K562 (cell line): ENCODE results near the gene ARHGAP30. TPM values are rescaled to one million over a fixed set of nuclear protein-coding genes. Genes with fewer than 3 reads are reported as not detected.

Experiments used
- ATAC-seq: fragments of 200-7000 bp; cut with Tn5 transposase; 3 replicates; pipeline ENCODE4 v1.9.1; 2020; ENCODE audit warnings: moderate library complexity
- BruUV-seq: library from RNA; stranded (reverse); fragments of 400-500 nt; replicated peaks from 2 replicates; lab custom pipeline; 2021; lab: Mats Ljungman, UMichigan
- CTCF ChIA-PET: fragments of 300-600 bp; formaldehyde crosslinking; extraction: SDS; loops from one replicate; lab custom pipeline; 2021; ENCODE audit warnings: low intra/inter-chr PET ratio; lab: Yijun Ruan, JAX
- POLR2A ChIA-PET: fragments of 300-600, 350-650 bp; sonication (Branson Sonifier 250); formaldehyde crosslinking; extraction: SDS; loops from one replicate; lab custom pipeline; 2021; ENCODE audit warnings: antibody characterized with exemption, inconsistent platforms; lab: Yijun Ruan, JAX
- DNase-seq, 4 experiments: peaks; one replicate each; pipeline versions ENCODE4 v3.0.0 to v3.0.0-alpha.2; 2011 to 2018; ENCODE audit warnings: low spot score in 3 of 4, mixed read lengths in 3 of 4; ENCODE audit errors: extremely low read depth in 1 of 4
- FAIRE-seq: peaks from 2 replicates; lab custom pipeline; 2011; peaks lifted over from hg19 to GRCh38; lab: Jason Lieb, UNC
- H2AFZ ChIP-seq: 2 replicates; pipeline ENCODE4 v1.6.0; 2011; ENCODE audit warnings: low read depth, low read length, control low read depth, inconsistent platforms
- H3K27ac ChIP-seq: fragments of 200-600 bp; 3 replicates; pipeline ENCODE4 v1.8.0; 2011; ENCODE audit warnings: low read depth, mild to moderate bottlenecking, control low read depth, inconsistent platforms, low read length, moderate library complexity, mixed read lengths; ENCODE audit errors: extremely low read depth
- H3K27me3 ChIP-seq, 2 experiments: fragments of 300-600 bp in 1 of 2; 2 replicates in 1 of 2; 3 replicates in 1 of 2; pipeline versions ENCODE4 v1.6.0 to v1.8.0; 2011; ENCODE audit warnings: inconsistent platforms in 2 of 2, low read length in 2 of 2, mild to moderate bottlenecking in 1 of 2, mixed read lengths in 1 of 2, moderate library complexity in 1 of 2; ENCODE audit not compliant: control insufficient read depth in 2 of 2, insufficient read depth in 2 of 2
- H3K36me3 ChIP-seq: fragments of 300-600 bp; 3 replicates; pipeline ENCODE4 v1.8.0; 2011; ENCODE audit warnings: mild to moderate bottlenecking, low read length, inconsistent platforms; ENCODE audit not compliant: control insufficient read depth, insufficient read depth
- H3K4me1 ChIP-seq, 2 experiments: fragments of 200-600 bp in 1 of 2; replicated peaks in 1 of 2; 2 replicates in 1 of 2; 3 replicates in 1 of 2; pipeline versions ENCODE4 v1.5.1 to v1.8.0; 2011; ENCODE audit warnings: inconsistent platforms in 2 of 2, low read length in 2 of 2, mild to moderate bottlenecking in 1 of 2, mixed read lengths in 1 of 2, moderate library complexity in 1 of 2; ENCODE audit not compliant: control insufficient read depth in 2 of 2, insufficient read depth in 2 of 2
- H3K4me2 ChIP-seq: 2 replicates; pipeline ENCODE4 v1.6.1; 2011; ENCODE audit warnings: low read length, control low read depth, inconsistent platforms, mixed read lengths; ENCODE audit not compliant: insufficient read depth
- H3K4me3 ChIP-seq: fragments of 200-600 bp; sonication (generic), shearing (Covaris generic); 2 replicates; pipeline ENCODE4 v1.5.1; 2016; ENCODE audit warnings: control low read depth, inconsistent platforms
- H3K79me2 ChIP-seq: fragments of 200-600 bp; 3 replicates; pipeline ENCODE4 v1.8.0; 2011; ENCODE audit warnings: low read length, inconsistent platforms; ENCODE audit not compliant: control insufficient read depth, insufficient read depth
- H3K9ac ChIP-seq, 2 experiments: 2 replicates each; pipeline versions ENCODE4 v1.6.0 to v1.6.1; 2011; ENCODE audit warnings: low read depth in 2 of 2, low read length in 2 of 2, control low read depth in 1 of 2, inconsistent platforms in 1 of 2, mild to moderate bottlenecking in 1 of 2, mixed read lengths in 1 of 2; ENCODE audit not compliant: insufficient read depth in 1 of 2
- H3K9me1 ChIP-seq: one replicate; pipeline ENCODE4 v1.6.0; 2011; ENCODE audit warnings: inconsistent platforms, mild to moderate bottlenecking, low read length, moderate library complexity; ENCODE audit not compliant: control insufficient read depth, insufficient read depth
- H3K9me3 ChIP-seq: replicated peaks from 2 replicates; pipeline ENCODE4 v1.5.1; 2011; ENCODE audit warnings: low read depth, low read length, inconsistent platforms; ENCODE audit not compliant: control insufficient read depth, insufficient read depth
- H4K20me1 ChIP-seq: replicated peaks from 2 replicates; pipeline ENCODE4 v1.6.1; 2011; ENCODE audit warnings: low read length, inconsistent platforms, mixed read lengths; ENCODE audit not compliant: control insufficient read depth, insufficient read depth
- HDGF ChIP-seq: fragments of 450-650 bp; IDR thresholded peaks from 2 replicates; pipeline ENCODE4 v1.6.1; 2016
- HLTF ChIP-seq: fragments of 450-650 bp; IDR thresholded peaks from 2 replicates; pipeline ENCODE4 v1.6.1; 2016
- HNRNPL ChIP-seq: fragments of 200-400 bp; formaldehyde crosslinking; IDR thresholded peaks from 2 replicates; pipeline ENCODE4 v1.6.1; 2017; ENCODE audit warnings: low read depth, mild to moderate bottlenecking, low read length
- IRF2 ChIP-seq: sonication (generic); formaldehyde crosslinking; IDR thresholded peaks from 2 replicates; pipeline ENCODE4 v1.8.1; 2022; ENCODE audit warnings: mild to moderate bottlenecking, missing genetic modification reagents
- MAZ ChIP-seq, 2 experiments: fragments of 450-650 bp in 1 of 2; sonication (generic) in 1 of 2; formaldehyde crosslinking; IDR thresholded peaks in 1 of 2; conservative IDR thresholded peaks in 1 of 2; 2 replicates each; pipeline versions ENCODE4 v1.4.0 to v1.5.0; 2020; ENCODE audit warnings: mild to moderate bottlenecking in 1 of 2, missing genetic modification reagents in 1 of 2
- MLLT1 ChIP-seq, 2 experiments: fragments of 450-650 bp; IDR thresholded peaks; 2 replicates each; pipeline ENCODE4 v1.6.1; 2016
- NR3C1 ChIP-seq: sonication (generic); formaldehyde crosslinking; IDR thresholded peaks from 2 replicates; pipeline ENCODE4 v1.8.1; 2022; ENCODE audit warnings: missing genetic modification reagents
- NR4A1 ChIP-seq, 2 experiments: fragments of 250-450 bp in 1 of 2; fragments of 450-650 bp in 1 of 2; sonication (Bioruptor Pico) in 1 of 2; IDR thresholded peaks; 2 replicates each; pipeline versions ENCODE4 v1.4.0 to v1.6.1; 2016 to 2020; ENCODE audit warnings: mild to moderate bottlenecking in 2 of 2, missing compliant biosample characterization in 1 of 2, missing genetic modification characterization in 1 of 2, moderate library complexity in 1 of 2
- RHOXF2B ChIP-seq: fragments of 250-450 bp; sonication (Bioruptor Pico); conservative IDR thresholded peaks from 2 replicates; pipeline ENCODE4 v1.5.1; 2021
- SLC30A9 ChIP-seq: fragments of 250-450 bp; sonication (Bioruptor Pico); IDR thresholded peaks from 2 replicates; pipeline ENCODE4 v1.8.0; 2022; ENCODE audit warnings: mild to moderate bottlenecking, moderate library complexity
- SMAD1 ChIP-seq: fragments of 150-350 bp; IDR thresholded peaks from 2 replicates; pipeline ENCODE4 v1.6.1; 2014; ENCODE audit warnings: low read length, low read depth; ENCODE audit not compliant: partially characterized antibody
- STAG1 ChIP-seq: sonication (generic); formaldehyde crosslinking; IDR thresholded peaks from 2 replicates; pipeline ENCODE4 v1.5.0; 2020; ENCODE audit warnings: missing genetic modification reagents, borderline replicate concordance
- ZBTB33 ChIP-seq: sonication (generic); formaldehyde crosslinking; IDR thresholded peaks from 2 replicates; pipeline ENCODE4 v1.8.1; 2023; ENCODE audit warnings: mild to moderate bottlenecking, missing genetic modification reagents
- ZNF146 ChIP-seq: IDR thresholded peaks from one replicate; pipeline ENCODE4 v1.6.1; 2018; ENCODE audit warnings: missing compliant biosample characterization; ENCODE audit not compliant: unreplicated experiment
- ZNF165 ChIP-seq: fragments of 250-450 bp; sonication (Bioruptor Pico); IDR thresholded peaks from 2 replicates; pipeline ENCODE4 v1.4.0; 2020; ENCODE audit warnings: borderline replicate concordance
- ZNF436 ChIP-seq: fragments of 250-450, 450-650 bp; sonication (Bioruptor Pico); formaldehyde crosslinking; IDR thresholded peaks from 2 replicates; pipeline ENCODE4 v1.7.0; 2020; ENCODE audit warnings: mild to moderate bottlenecking
- ZNF76 ChIP-seq: fragments of 250-450 bp; sonication (Bioruptor Pico); IDR thresholded peaks from 2 replicates; pipeline ENCODE4 v1.4.0; 2020; ENCODE audit warnings: mild to moderate bottlenecking, moderate library complexity, borderline replicate concordance
- WGBS: fragments of 100-300 bp; shearing (Covaris generic); methylation state at CpG from one replicate; pipeline ENCODE4 v1.1.6; 2016; ENCODE audit warnings: low coverage, mixed read lengths; ENCODE audit not compliant: insufficient coverage; ENCODE audit errors: missing lambda C conversion rate; 5-methylcytosine and 5-hydroxymethylcytosine counted together
- in situ Hi-C: fragments of 300-500 bp; cut with MboI; formaldehyde crosslinking; loops from 4 replicates; pipeline ENCODE4 v1.15.0; 2018; ENCODE audit warnings: inconsistent platforms, mixed read lengths
- intact Hi-C: fragments of 100-400 bp; cut with micrococcal nuclease; formaldehyde crosslinking; loops from 2 replicates; pipeline ENCODE4 v1.14.2; 2022
- polyA plus RNA-seq, 8 experiments: library from polyadenylated mRNA; depleted of rRNA in 4 of 8; stranded (reverse) in 5 of 8; unstranded in 3 of 8; fragments of >200 nt; fragmentation: Nextera tagmentation in 2 of 8; fragmentation: Illumina TruSeq in 1 of 8; extraction: Ambion mirVana in 2 of 8; extraction: Trizol in 1 of 8; gene quantifications; 2 replicates each; pipeline versions ENCODE4 v1.2.1 to v1.2.3, GENCODE V29; 2011 to 2014; ENCODE audit warnings: inconsistent platforms in 1 of 8, missing spikeins in 1 of 8
- total RNA-seq, 7 experiments: library from RNA; depleted of rRNA in 6 of 7; stranded (reverse); fragments of >200 nt in 6 of 7; fragmentation: Illumina TruSeq in 2 of 7; extraction: Trizol in 2 of 7; gene quantifications; 2 replicates each; pipeline versions ENCODE4 v1.2.1 to v1.2.3, GENCODE V29; 2011 to 2021; ENCODE audit warnings: low replicate concordance in 1 of 7
- TF ChIP-seq, protein P1 (sequence below): IDR thresholded peaks from 3 replicates; pipeline ENCODE4 v1.6.1; 2011; ENCODE audit warnings: borderline replicate concordance, mild to moderate bottlenecking; ENCODE audit not compliant: insufficient read length, insufficient read depth

ARHGAP30 gene
- total and polyA plus RNA-seq, 9 of the 15 experiments (the other 6 are each of a cell fraction or from before 2014, with no cell fraction given): 0.01 to 0.73 (median 0.12) TPM

DNA sequence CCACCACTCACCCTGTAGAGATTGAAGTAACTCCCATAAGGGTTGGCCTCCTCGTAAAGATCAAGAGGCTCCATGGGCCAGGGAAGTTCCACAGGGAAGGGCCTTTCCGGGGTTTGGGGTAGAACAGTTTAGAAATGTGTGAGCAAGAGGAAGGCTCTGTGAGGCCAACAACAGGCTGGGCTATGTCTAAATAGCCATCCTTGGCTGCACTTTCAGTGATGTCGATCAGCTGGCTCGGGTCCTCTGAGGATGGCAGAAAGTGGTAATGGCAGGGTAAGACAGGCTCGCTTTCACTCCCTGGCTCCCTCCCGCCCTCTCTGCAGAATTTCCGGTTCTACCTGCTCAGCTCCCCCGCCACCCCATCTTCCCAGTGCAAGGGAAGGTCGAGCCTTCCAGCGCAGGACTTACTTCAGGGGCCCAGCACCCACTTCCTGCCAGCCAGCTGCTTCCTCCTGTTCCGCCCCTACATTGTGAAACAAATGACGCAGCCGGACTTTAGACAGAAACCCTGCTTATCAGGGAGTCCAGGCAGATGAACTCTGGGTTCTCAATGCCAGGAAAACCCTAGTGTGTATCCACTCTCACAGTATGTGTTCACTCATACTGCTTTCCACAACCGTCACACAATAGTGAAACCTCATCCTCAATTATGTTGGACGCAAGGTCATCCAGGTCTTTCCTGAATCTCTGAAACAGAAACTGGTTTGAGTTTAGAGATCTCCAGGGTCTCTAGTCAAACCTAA is 56.0 kb downstream of the ARHGAP30 start:
- peaks cover 55 to 56% of the 10 kb centered on the region in 2 experiments for H3K4me1 ChIP-seq
- DNase-seq: peak; percentile 71 to 97 (median 84)
- intact Hi-C loops: loop anchor here (1.0 kb wide), 1 partner anchor 32 kb away; the partner anchor contains the start of gene USF1
- peak; percentile 99 for FAIRE-seq
- H4K20me1 ChIP-seq: no peaks in the 10 kb centered on the region
- H3K9me3 ChIP-seq: no peaks in the 10 kb centered on the region
- peaks cover 3% of the 10 kb centered on the region for H3K9me1 ChIP-seq
- H3K79me2 ChIP-seq: peaks cover 87% of the 10 kb centered on the region
- H2AFZ ChIP-seq: peak overlapping the region; percentile 57
- BruUV-seq: no TSS peak
- 3% methylated on average over 15 of the region's 15 CpGs for WGBS
- H3K9ac ChIP-seq: peak overlapping the region; percentile 81 to 95
- ATAC-seq: peak; percentile 85
- H3K36me3 ChIP-seq: peaks cover 9% of the 10 kb centered on the region; the same call in 2 of the 3 replicates
- no peaks in the 10 kb centered on the region for H3K27me3 ChIP-seq
- POLR2A ChIA-PET: interaction anchor here (0.5 to 2.6 kb wide), 10 partner anchors 8 to 140 kb away, joined by 3 to 18 read pairs (median 4); partner anchors contain the start of genes UFC1 and USF1
- CTCF ChIA-PET: no interaction called here
- H3K4me3 ChIP-seq: peak overlapping the region; percentile 32
- peak overlapping the region; percentile 100 for H3K27ac ChIP-seq
- H3K4me2 ChIP-seq: peak overlapping the region; percentile 88
- in situ Hi-C loops: no loop called here
- TF ChIP-seq, protein P1, sequence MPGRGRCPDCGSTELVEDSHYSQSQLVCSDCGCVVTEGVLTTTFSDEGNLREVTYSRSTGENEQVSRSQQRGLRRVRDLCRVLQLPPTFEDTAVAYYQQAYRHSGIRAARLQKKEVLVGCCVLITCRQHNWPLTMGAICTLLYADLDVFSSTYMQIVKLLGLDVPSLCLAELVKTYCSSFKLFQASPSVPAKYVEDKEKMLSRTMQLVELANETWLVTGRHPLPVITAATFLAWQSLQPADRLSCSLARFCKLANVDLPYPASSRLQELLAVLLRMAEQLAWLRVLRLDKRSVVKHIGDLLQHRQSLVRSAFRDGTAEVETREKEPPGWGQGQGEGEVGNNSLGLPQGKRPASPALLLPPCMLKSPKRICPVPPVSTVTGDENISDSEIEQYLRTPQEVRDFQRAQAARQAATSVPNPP: no peak
- TF ChIP-seq HLTF (no peak), MAZ (CRISPR knock-in tag; conservative IDR thresholded peaks at IDR 0.05 in 1 of 2, IDR thresholded peaks at IDR 0.05 in 1 of 2) (peak; percentile 74 to 79; a peak in 3 of 4 replicates), ZNF146 (no peak), ZNF436 (CRISPR knock-in tag) (no peak), SMAD1 (no peak), MLLT1 (IDR thresholded peaks at IDR 0.05) (peak; percentile 19 to 40; a peak in 2 of 4 replicates), ZNF76 (CRISPR knock-in tag) (peak; percentile 77; the same call in 1 of the 2 replicates), RHOXF2B (no peak), IRF2 (no peak), SLC30A9 (no peak), HNRNPL (no peak), NR4A1 (CRISPR knock-in tag; IDR thresholded peaks at IDR 0.05) (peak; percentile 74; the same call in 1 of the 2 replicates), NR4A1 (tag; IDR thresholded peaks at IDR 0.05) (no peak; the same call in 1 of the 2 replicates), ZNF165 (no peak), NR3C1 (CRISPR knock-in tag) (no peak), HDGF (no peak), STAG1 (CRISPR knock-in tag) (no peak), ZBTB33 (no peak)
